ENCODE results near the gene AHRR.

GRCh38 chr5:308672-309271 is 12.7 kb upstream of the AHRR start:
- no peak for TF ChIP-seq FOXK2 (IDR thresholded peaks at IDR 0.05)
- no peak for TF ChIP-seq ELF4 (IDR thresholded peaks at IDR 0.05)
- no peak for TF ChIP-seq BHLHE40 (IDR thresholded peaks at IDR 0.05; ENCODE audit: borderline replicate concordance)
- no peak for TF ChIP-seq SUZ12 (IDR thresholded peaks at IDR 0.05)
- TF ChIP-seq CTBP1 (IDR thresholded peaks at IDR 0.05; ENCODE audit: borderline replicate concordance): no peak
- no peak for TF ChIP-seq NFRKB (IDR thresholded peaks at IDR 0.05)
- TF ChIP-seq SP1 (IDR thresholded peaks at IDR 0.05): no peak
